C4-2B (cell line): ENCODE data around the gene KAT14.

Experiments used
- CTCF ChIP-seq: fragments of 450-650 bp; conservative IDR thresholded peaks from 2 replicates; pipeline ENCODE4 v1.5.1; 2017; ENCODE audit warnings: mild to moderate bottlenecking
- ZFX ChIP-seq: fragments of 450-650 bp; IDR thresholded peaks from 2 replicates; pipeline ENCODE4 v1.6.1; 2017

- TF ChIP-seq CTCF (no peak), ZFX (no peak)
Measured at GRCh38 chr20:18090477-18090876, 47.2 kb upstream of the KAT14 start.
